ENCODE data around the gene NHSL1.

DNA sequence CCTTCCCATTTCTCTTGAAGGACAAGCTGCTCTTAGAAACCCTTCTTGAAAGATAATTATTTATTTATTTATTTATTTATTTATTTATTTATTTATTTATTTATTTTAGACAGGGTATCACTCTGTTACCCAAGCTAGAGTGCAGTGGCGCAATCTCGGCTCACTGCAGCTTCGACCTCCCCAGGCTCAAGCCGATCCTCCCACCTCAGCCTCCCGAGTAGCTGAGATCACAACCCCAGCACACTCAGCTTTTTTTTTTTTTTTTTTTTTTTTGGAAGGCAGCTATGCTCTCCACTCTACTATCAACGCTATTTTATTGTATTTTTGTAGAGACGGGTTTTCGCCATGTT, 96.5 kb downstream of the NHSL1 start:
- TF ChIP-seq CTCF (conservative IDR thresholded peaks at IDR 0.05; ENCODE audit: low read length) (no peak), EZH2phosphoT487 (IDR thresholded peaks at IDR 0.05; ENCODE audit: borderline replicate concordance, low read depth, low read length) (no peak)
